ENCODE data around the gene ADAM19.
A peak's percentile ranks its signal among the peaks of the same experiment; 100 is the strongest.

The ADAM19 gene

GRCh38 chr5:157563373-157563928 is 12.1 kb downstream of the ADAM19 start:
- no peak overlapping the region for H3K4me3 ChIP-seq
- H3K4me2 ChIP-seq: no peak overlapping the region; a peak in 1 of 22 replicates
- H3K27me3 ChIP-seq: peaks cover 0 to 5% (median 0%) of the 10 kb centered on the region in 11 experiments; a peak in 1 of 22 replicates
- H4K20me1 ChIP-seq: peaks cover 0 to 47% (median 0%) of the 10 kb centered on the region in 11 experiments; a peak in 2 of 22 replicates
- H3K4me1 ChIP-seq: peaks cover 9 to 30% (median 18%) of the 10 kb centered on the region in 10 experiments; a peak in 19 of 20 replicates
- H3K27ac ChIP-seq: no peak overlapping the region
- peaks cover 0 to 51% (median 21%) of the 10 kb centered on the region in 11 experiments; a peak in 11 of 22 replicates for H3K36me3 ChIP-seq
- no peaks in the 10 kb centered on the region for H3K9me3 ChIP-seq (replicated peaks in 1 of 11)
- H3K9ac ChIP-seq: no peak overlapping the region
- TF ChIP-seq Cebpa-rat (IDR thresholded peaks at IDR 0.05): no peak

GRCh38 chr5:157562111-157562581 is 13.4 kb downstream of the ADAM19 start:
- peaks cover 0 to 5% (median 0%) of the 10 kb centered on the region in 11 experiments; a peak in 1 of 22 replicates for H3K27me3 ChIP-seq
- H3K27ac ChIP-seq: no peak overlapping the region
- no peak for TF ChIP-seq Cebpa-rat (IDR thresholded peaks at IDR 0.05)
- peaks cover 7 to 23% (median 15%) of the 10 kb centered on the region in 10 experiments; a peak in 19 of 20 replicates for H3K4me1 ChIP-seq
- no peaks in the 10 kb centered on the region for H3K9me3 ChIP-seq (replicated peaks in 1 of 11)
- no peak overlapping the region for H3K4me3 ChIP-seq
- H3K36me3 ChIP-seq: peaks cover 0 to 40% (median 15%) of the 10 kb centered on the region in 11 experiments; a peak in 11 of 22 replicates
- H4K20me1 ChIP-seq: peaks cover 0 to 47% (median 0%) of the 10 kb centered on the region in 11 experiments; a peak in 2 of 22 replicates
- no peak overlapping the region for H3K9ac ChIP-seq
- peak overlapping the region in 5 of 11 experiments; percentile 19 to 45 (median 39); a peak in 8 of 22 replicates for H3K4me2 ChIP-seq

DNA sequence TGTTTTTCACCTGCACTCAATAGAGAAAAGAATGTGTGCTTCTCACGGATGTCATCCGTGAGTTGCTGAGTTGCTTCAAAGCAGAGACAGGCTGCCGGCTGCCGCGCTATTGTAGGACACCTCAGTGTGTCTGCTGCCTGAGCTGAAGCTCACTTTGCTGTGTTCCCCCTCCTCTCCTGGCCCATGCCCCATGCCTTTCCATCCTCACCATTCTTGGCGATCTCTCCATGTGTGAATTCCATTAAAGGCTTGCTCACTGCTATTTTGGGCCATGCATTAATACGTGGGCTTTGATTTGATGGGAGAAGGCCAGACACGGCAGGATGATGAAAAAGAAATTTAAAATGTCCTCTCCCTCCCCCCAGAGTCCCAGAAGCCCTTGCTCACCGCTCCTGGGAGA is 14.5 kb downstream of the ADAM19 start:
- Histone ChIP-seq H3K27ac (no peak overlapping the region), H3K36me3 (peaks cover 0 to 40% (median 15%) of the 10 kb centered on the region in 11 experiments; a peak in 11 of 22 replicates), H3K4me2 (no peak overlapping the region), H4K20me1 (peaks cover 0 to 46% (median 0%) of the 10 kb centered on the region in 11 experiments; a peak in 2 of 22 replicates), H3K9me3 (replicated peaks in 1 of 11) (no peaks in the 10 kb centered on the region), H3K4me3 (no peak overlapping the region), H3K9ac (no peak overlapping the region), H3K27me3 (peaks cover 0 to 5% (median 0%) of the 10 kb centered on the region in 11 experiments; a peak in 1 of 22 replicates), H3K4me1 (peaks cover 0 to 23% (median 10%) of the 10 kb centered on the region in 10 experiments; a peak in 13 of 20 replicates)
- no peak for TF ChIP-seq Cebpa-rat (IDR thresholded peaks at IDR 0.05)

DNA sequence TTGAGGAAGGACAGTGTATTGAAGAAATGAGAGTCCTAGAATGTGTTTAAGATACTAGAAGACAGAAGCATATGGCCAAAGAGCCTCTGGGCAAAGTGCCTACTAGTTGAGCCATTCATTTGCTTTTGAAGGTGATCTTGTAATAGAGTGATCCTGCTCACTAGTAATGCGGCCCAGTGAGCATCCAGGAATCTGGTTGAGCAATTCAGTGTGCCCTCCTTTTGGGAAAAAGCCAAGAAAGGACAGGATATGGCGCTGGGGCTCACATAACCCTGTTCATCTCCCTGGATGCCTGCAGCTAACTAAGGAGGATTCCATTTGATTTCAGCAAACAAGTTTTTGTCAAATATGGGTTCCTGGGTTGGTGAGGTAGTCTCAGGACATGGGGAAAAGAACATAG is 16.3 kb downstream of the ADAM19 start:
- TF ChIP-seq Cebpa-rat (IDR thresholded peaks at IDR 0.05): no peak
- no peak overlapping the region for H3K27ac ChIP-seq
- H3K4me3 ChIP-seq: no peak overlapping the region
- H3K4me1 ChIP-seq: peaks cover 10 to 36% (median 22%) of the 10 kb centered on the region in 10 experiments
- H3K9ac ChIP-seq: no peak overlapping the region
- peaks cover 0 to 5% (median 0%) of the 10 kb centered on the region in 11 experiments; a peak in 1 of 22 replicates for H3K27me3 ChIP-seq
- H3K36me3 ChIP-seq: peaks cover 0 to 40% (median 15%) of the 10 kb centered on the region in 11 experiments; a peak in 11 of 22 replicates
- no peaks in the 10 kb centered on the region for H3K9me3 ChIP-seq (replicated peaks in 1 of 11)
- peaks cover 0 to 55% (median 0%) of the 10 kb centered on the region in 11 experiments; a peak in 2 of 22 replicates for H4K20me1 ChIP-seq
- H3K4me2 ChIP-seq: no peak overlapping the region

GRCh38 chr5:157558681-157559080 is 16.9 kb downstream of the ADAM19 start:
- H3K4me2 ChIP-seq: peak overlapping the region in 4 of 11 experiments; percentile 13 to 37 (median 30); a peak in 1 of 22 replicates
- no peaks in the 10 kb centered on the region for H3K9me3 ChIP-seq (replicated peaks in 1 of 11)
- no peak overlapping the region for H3K9ac ChIP-seq
- no peak overlapping the region for H3K4me3 ChIP-seq
- TF ChIP-seq Cebpa-rat (IDR thresholded peaks at IDR 0.05): no peak
- peaks cover 12 to 35% (median 27%) of the 10 kb centered on the region in 10 experiments for H3K4me1 ChIP-seq
- H4K20me1 ChIP-seq: peaks cover 0 to 56% (median 0%) of the 10 kb centered on the region in 11 experiments; a peak in 2 of 22 replicates
- H3K27me3 ChIP-seq: peaks cover 0 to 5% (median 0%) of the 10 kb centered on the region in 11 experiments; a peak in 1 of 22 replicates
- no peak overlapping the region for H3K27ac ChIP-seq
- H3K36me3 ChIP-seq: peaks cover 0 to 34% (median 9%) of the 10 kb centered on the region in 11 experiments; a peak in 10 of 22 replicates

- Histone ChIP-seq H3K9me3 (replicated peaks in 1 of 11) (no peaks in the 10 kb centered on the region), H3K27ac (no peak overlapping the region), H3K4me2 (peak overlapping the region in 3 of 11 experiments; percentile 13 to 37 (median 36); a peak in 1 of 22 replicates), H3K9ac (no peak overlapping the region), H3K36me3 (peaks cover 0 to 28% (median 5%) of the 10 kb centered on the region in 11 experiments; a peak in 9 of 22 replicates), H4K20me1 (peaks cover 0 to 53% (median 0%) of the 10 kb centered on the region in 11 experiments; a peak in 2 of 22 replicates), H3K4me3 (no peak overlapping the region), H3K27me3 (peaks cover 0 to 4% (median 0%) of the 10 kb centered on the region in 11 experiments; a peak in 1 of 22 replicates), H3K4me1 (peaks cover 12 to 35% (median 27%) of the 10 kb centered on the region in 10 experiments)
- no peak for TF ChIP-seq Cebpa-rat (IDR thresholded peaks at IDR 0.05)
These were observed 17.5 kb downstream of the ADAM19 start for GRCh38 chr5:157558041-157558595.

GRCh38 chr5:157556615-157557418 is 18.8 kb downstream of the ADAM19 start:
- Histone ChIP-seq H3K9ac (no peak overlapping the region), H3K27ac (no peak overlapping the region), H4K20me1 (peaks cover 0 to 48% (median 0%) of the 10 kb centered on the region in 11 experiments; a peak in 2 of 22 replicates), H3K4me2 (no peak overlapping the region; a peak in 2 of 22 replicates), H3K27me3 (no peaks in the 10 kb centered on the region), H3K4me3 (no peak overlapping the region), H3K9me3 (replicated peaks in 1 of 11) (peaks cover 0 to 11% (median 0%) of the 10 kb centered on the region in 11 experiments; a peak in 6 of 22 replicates), H3K36me3 (peaks cover 0 to 21% (median 3%) of the 10 kb centered on the region in 11 experiments; a peak in 5 of 22 replicates), H3K4me1 (peaks cover 12 to 33% (median 19%) of the 10 kb centered on the region in 10 experiments)
- TF ChIP-seq Cebpa-rat (IDR thresholded peaks at IDR 0.05): no peak

- H3K4me1 ChIP-seq: peaks cover 12 to 29% (median 19%) of the 10 kb centered on the region in 10 experiments
- peaks cover 0 to 12% (median 0%) of the 10 kb centered on the region in 11 experiments; a peak in 6 of 22 replicates for H3K9me3 ChIP-seq (replicated peaks in 1 of 11)
- peaks cover 0 to 40% (median 0%) of the 10 kb centered on the region in 11 experiments; a peak in 2 of 22 replicates for H4K20me1 ChIP-seq
- no peaks in the 10 kb centered on the region for H3K27me3 ChIP-seq
- H3K4me2 ChIP-seq: peak overlapping the region; percentile 39 to 80 (median 47)
- no peak overlapping the region for H3K4me3 ChIP-seq
- 0 out of 22 replicates have a peak, but pooled peaks of 1 of the 11 experiments have one; percentile 16 for TF ChIP-seq Cebpa-rat (IDR thresholded peaks at IDR 0.05)
- no peak overlapping the region for H3K9ac ChIP-seq
- no peak overlapping the region for H3K27ac ChIP-seq
- peaks cover 0 to 19% (median 0%) of the 10 kb centered on the region in 11 experiments; a peak in 2 of 22 replicates for H3K36me3 ChIP-seq
These were observed 20.4 kb downstream of the ADAM19 start for GRCh38 chr5:157555037-157555640.
